HEK293 (cell line): ENCODE data around the gene MAGOH.

Source experiments
- CTCF ChIP-seq: fragments of 450-650 bp; formaldehyde crosslinking; IDR thresholded peaks from 2 replicates; pipeline ENCODE4 v1.5.1; 2016; ENCODE audit warnings: missing biosample characterization, missing genetic modification characterization
- GFI1B ChIP-seq: fragments of 450-650 bp; formaldehyde crosslinking; IDR thresholded peaks from 2 replicates; pipeline ENCODE4 v1.5.1; 2016; ENCODE audit warnings: missing biosample characterization, missing genetic modification characterization
- HOXC10 ChIP-seq: sonication (generic); formaldehyde crosslinking; IDR thresholded peaks from 2 replicates; pipeline ENCODE4 v1.8.1; 2023; ENCODE audit warnings: mild to moderate bottlenecking, missing genetic modification reagents
- IKZF3 ChIP-seq: fragments of 450-650 bp; IDR thresholded peaks from 2 replicates; pipeline ENCODE4 v1.5.0; 2018; ENCODE audit warnings: missing biosample characterization, mild to moderate bottlenecking, missing genetic modification characterization, moderate library complexity
- KLF10 ChIP-seq: fragments of 450-650 bp; IDR thresholded peaks from 2 replicates; pipeline ENCODE4 v1.5.1; 2018; ENCODE audit warnings: missing biosample characterization, mild to moderate bottlenecking, missing genetic modification characterization
- KLF17 ChIP-seq: fragments of 450-650 bp; formaldehyde crosslinking; IDR thresholded peaks from 2 replicates; pipeline ENCODE4 v1.5.1; 2016; ENCODE audit warnings: missing biosample characterization, missing genetic modification characterization
- SCRT1 ChIP-seq: fragments of 450-650 bp; formaldehyde crosslinking; IDR thresholded peaks from 2 replicates; pipeline ENCODE4 v1.5.1; 2016; ENCODE audit warnings: missing biosample characterization, missing genetic modification characterization, borderline replicate concordance
- SP2 ChIP-seq: fragments of 450-650 bp; formaldehyde crosslinking; IDR thresholded peaks from 2 replicates; pipeline ENCODE4 v1.5.1; 2016; ENCODE audit warnings: missing biosample characterization, missing genetic modification characterization
- TSHZ1 ChIP-seq: fragments of 450-650 bp; formaldehyde crosslinking; IDR thresholded peaks from 2 replicates; pipeline ENCODE4 v1.5.1; 2016; ENCODE audit warnings: missing biosample characterization, missing genetic modification characterization, borderline replicate concordance
- ZBTB11 ChIP-seq: fragments of 450-650 bp; formaldehyde crosslinking; conservative IDR thresholded peaks from 2 replicates; pipeline ENCODE4 v1.5.1; 2016; ENCODE audit warnings: low read depth, missing biosample characterization, missing genetic modification characterization
- ZEB2 ChIP-seq: fragments of 450-650 bp; formaldehyde crosslinking; IDR thresholded peaks from 2 replicates; pipeline ENCODE4 v1.5.1; 2016; ENCODE audit warnings: missing biosample characterization, missing genetic modification characterization
- ZNF24 ChIP-seq: fragments of 450-650 bp; formaldehyde crosslinking; IDR thresholded peaks from 2 replicates; pipeline ENCODE4 v1.5.1; 2016; ENCODE audit warnings: missing biosample characterization, missing genetic modification characterization
- ZNF248 ChIP-seq: fragments of 450-650 bp; formaldehyde crosslinking; IDR thresholded peaks from 2 replicates; pipeline ENCODE4 v1.5.1; 2017; ENCODE audit warnings: missing biosample characterization, missing genetic modification characterization
- ZNF26 ChIP-seq: fragments of 450-650 bp; formaldehyde crosslinking; IDR thresholded peaks from 2 replicates; pipeline ENCODE4 v1.5.1; 2016; ENCODE audit warnings: missing biosample characterization, missing genetic modification characterization
- ZNF302 ChIP-seq: fragments of 450-650 bp; formaldehyde crosslinking; IDR thresholded peaks from 2 replicates; pipeline ENCODE4 v1.5.1; 2016; ENCODE audit warnings: missing biosample characterization, missing genetic modification characterization, low read depth
- ZNF398 ChIP-seq: fragments of 450-650 bp; formaldehyde crosslinking; IDR thresholded peaks from 2 replicates; pipeline ENCODE4 v1.5.1; 2017; ENCODE audit warnings: missing biosample characterization, missing genetic modification characterization
- ZNF529 ChIP-seq: fragments of 450-650 bp; formaldehyde crosslinking; IDR thresholded peaks from 2 replicates; pipeline ENCODE4 v1.5.1; 2017; ENCODE audit warnings: missing genetic modification characterization, missing biosample characterization; ENCODE audit not compliant: insufficient replicate concordance
- ZNF580 ChIP-seq: fragments of 450-650 bp; formaldehyde crosslinking; IDR thresholded peaks from 2 replicates; pipeline ENCODE4 v1.5.1; 2016; ENCODE audit warnings: missing biosample characterization, missing genetic modification characterization
- ZNF704 ChIP-seq: fragments of 450-650 bp; formaldehyde crosslinking; IDR thresholded peaks from 2 replicates; pipeline ENCODE4 v1.5.1; 2016; ENCODE audit warnings: missing biosample characterization, missing genetic modification characterization
- ZNF707 ChIP-seq: fragments of 450-650 bp; formaldehyde crosslinking; IDR thresholded peaks from 2 replicates; pipeline ENCODE4 v1.5.1; 2016; ENCODE audit warnings: missing biosample characterization, missing genetic modification characterization
- ZSCAN23 ChIP-seq: fragments of 450-650 bp; formaldehyde crosslinking; IDR thresholded peaks from 2 replicates; pipeline ENCODE4 v1.5.1; 2016; ENCODE audit warnings: missing biosample characterization, missing genetic modification characterization

The MAGOH gene

GRCh38 chr1:53196485-53197290, 41.6 kb downstream of the MAGOH start, which contains the start of gene CPT2 (continued):
- TF ChIP-seq IKZF3 (peak; percentile 90), SCRT1 (tag by site-specific recombination) (no peak), ZNF24 (tag by site-specific recombination) (no peak), TSHZ1 (tag by site-specific recombination) (no peak), ZNF26 (no peak), ZEB2 (tag by site-specific recombination) (peak; percentile 60; the same call in 1 of the 2 replicates), ZNF529 (tag by site-specific recombination) (no peak), ZBTB11 (tag by site-specific recombination) (peak; percentile 90), ZNF248 (tag by site-specific recombination) (no peak), HOXC10 (CRISPR knock-in tag) (0 out of 2 replicates have a peak, but pooled peaks have one; percentile 33), ZNF707 (tag by site-specific recombination) (no peak), KLF10 (tag by site-specific recombination) (0 out of 2 replicates have a peak, but pooled peaks have one; percentile 40), ZNF580 (tag by site-specific recombination) (no peak), ZNF704 (tag by site-specific recombination) (no peak), ZSCAN23 (tag by site-specific recombination) (no peak), GFI1B (tag by site-specific recombination) (no peak), ZNF302 (tag by site-specific recombination) (no peak), KLF17 (tag by site-specific recombination) (no peak), CTCF (tag by site-specific recombination) (no peak), ZNF398 (tag by site-specific recombination) (no peak), SP2 (tag by site-specific recombination) (peak; percentile 97)
